COLO829 (cell line): ENCODE measurements around the gene QRICH2.
A peak's percentile ranks its signal among the peaks of the same experiment; 100 is the strongest.
"Not testable (repeated sequence)": the region's sequence is repeated elsewhere in the genome, so short reads cannot be mapped to it uniquely, and the experiment has no call there.

Source experiments
- DNase-seq: peaks from one replicate; pipeline ENCODE4 v3.0.0; 2012; ENCODE audit warnings: low spot score

QRICH2 gene

DNA sequence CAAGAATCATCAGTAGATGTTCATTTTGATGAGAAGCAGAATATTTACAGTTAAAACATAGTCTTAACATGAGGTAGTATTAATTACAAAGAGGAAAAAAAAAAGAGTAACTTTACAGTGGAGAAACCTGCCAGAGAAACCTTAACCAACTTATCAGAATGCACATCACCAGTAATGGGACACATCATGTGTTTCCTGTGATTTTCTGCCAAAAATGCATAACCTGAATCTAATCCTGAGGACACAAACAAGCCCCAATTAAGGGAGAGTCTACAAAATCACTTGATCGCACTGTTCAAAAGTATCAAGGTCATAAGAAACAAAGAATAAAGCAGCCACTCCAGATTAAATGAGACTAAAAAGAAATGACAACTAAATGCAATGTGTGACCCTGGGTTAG, 18.2 kb upstream of the QRICH2 start:
- no peak for DNase-seq

DNA sequence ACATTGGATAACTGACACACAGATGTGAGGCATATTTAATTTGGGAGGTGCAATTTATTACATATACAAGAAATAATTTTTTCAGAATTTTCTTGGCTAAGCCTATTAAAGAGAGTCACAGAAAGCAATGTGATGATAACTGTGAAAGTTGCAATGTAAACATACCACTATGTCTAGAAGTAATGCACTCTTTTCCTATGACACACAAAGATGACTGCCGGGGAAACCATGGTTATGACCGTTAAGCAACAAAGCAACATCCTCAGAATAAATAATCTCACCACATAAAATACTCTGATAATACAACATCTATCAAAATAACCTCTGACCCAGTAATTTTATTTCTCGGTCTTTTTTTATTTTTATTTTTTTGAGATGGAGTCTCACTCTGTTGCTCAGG, 10.5 kb upstream of the QRICH2 start:
- DNase-seq = no peak

DNA sequence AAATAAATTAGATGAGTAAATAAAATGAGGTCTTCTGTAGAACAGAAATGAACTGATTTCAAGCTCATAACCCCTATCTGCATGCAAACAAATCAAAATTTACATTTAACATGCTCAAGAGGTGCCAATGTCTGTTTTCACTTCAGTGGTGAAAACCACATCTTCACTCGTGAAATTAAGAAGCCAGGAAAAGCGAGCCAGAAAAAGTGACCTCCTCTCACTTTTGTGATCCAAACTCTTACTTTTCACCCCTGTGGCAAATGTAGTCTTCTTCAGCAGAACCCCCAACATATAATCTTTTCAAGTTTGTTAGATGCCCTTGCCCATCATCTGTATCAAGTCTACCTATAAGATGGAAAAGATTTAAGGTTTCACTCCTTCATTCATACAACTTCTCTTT, 9.5 kb upstream of the QRICH2 start:
- no peak for DNase-seq

DNA sequence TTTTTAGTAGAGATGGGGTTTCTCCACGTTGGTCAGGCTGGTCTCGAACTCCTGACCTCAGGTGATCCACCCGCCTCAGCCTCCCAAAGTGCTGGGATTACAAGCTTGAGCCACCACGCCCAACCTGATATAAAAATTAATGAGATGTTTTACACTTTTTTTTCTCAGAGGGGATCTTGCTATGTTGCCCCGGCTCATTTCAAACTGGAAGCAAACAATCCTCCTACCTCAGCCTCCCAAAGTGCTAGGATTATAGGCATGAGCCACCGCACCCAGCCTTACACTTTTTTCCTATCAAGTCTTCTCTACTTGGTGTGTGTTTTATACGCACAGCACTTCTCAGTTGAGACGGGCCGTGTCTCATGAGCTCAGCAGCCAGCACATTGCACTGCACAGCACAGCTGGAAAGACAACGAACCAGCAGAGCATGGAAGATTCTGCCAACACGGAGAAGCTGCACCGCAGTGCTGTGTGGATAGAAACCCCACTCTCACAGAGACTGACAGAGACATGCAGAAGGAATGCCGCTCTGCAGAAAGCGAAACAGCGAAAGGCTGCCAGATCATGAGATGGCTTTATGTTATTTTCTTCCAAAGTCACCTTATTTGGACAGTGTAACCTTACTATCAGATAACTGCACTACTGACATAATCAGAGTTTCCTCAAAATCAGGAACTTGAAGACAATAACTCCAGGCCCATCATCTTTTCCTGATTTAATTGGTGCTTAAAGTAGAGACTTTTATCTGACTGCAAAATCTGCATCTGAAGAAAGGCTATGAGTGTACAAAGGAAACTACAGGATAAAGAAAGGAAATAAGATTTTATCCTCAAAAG, 6.5 kb upstream of the QRICH2 start:
- DNase-seq = no peak

DNA sequence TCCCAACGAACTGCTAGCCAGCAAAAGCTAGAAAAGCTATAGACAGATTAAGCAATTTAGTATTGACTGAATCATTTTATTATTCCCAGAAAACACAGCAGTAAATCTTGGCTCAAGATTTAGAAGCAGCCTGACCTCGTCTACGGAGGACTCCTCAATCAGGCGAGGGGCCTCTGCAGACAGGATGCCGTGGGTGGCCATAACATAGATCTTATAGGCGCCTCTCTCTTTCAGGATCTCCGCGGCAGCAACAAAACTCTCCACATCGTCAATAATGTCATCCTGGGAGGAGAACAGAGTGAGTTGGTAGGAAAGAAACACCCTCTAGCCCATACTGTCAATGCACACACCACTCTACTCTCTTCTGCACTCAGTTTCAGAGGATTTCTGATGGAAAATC, 4.7 kb upstream of the QRICH2 start:
- no peak for DNase-seq

DNA sequence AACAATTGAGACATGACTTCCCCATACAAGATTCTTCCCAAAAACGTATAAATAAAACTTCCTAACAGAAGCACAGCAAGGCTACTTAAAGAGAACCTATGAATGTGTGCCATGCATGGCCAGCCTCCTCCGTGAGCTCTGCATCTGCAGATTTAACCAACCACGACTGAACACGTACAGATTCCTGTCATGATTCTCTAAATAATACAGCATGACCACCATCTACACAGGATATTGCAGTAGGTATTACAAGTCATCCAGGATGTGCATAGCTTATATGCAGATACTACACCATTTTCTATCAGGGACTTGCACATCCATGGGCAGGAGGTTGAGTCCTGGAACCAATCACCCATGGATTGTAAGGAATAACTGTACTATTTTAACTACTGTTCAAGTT, 1.4 kb upstream of the QRICH2 start:
- no peak for DNase-seq

DNA sequence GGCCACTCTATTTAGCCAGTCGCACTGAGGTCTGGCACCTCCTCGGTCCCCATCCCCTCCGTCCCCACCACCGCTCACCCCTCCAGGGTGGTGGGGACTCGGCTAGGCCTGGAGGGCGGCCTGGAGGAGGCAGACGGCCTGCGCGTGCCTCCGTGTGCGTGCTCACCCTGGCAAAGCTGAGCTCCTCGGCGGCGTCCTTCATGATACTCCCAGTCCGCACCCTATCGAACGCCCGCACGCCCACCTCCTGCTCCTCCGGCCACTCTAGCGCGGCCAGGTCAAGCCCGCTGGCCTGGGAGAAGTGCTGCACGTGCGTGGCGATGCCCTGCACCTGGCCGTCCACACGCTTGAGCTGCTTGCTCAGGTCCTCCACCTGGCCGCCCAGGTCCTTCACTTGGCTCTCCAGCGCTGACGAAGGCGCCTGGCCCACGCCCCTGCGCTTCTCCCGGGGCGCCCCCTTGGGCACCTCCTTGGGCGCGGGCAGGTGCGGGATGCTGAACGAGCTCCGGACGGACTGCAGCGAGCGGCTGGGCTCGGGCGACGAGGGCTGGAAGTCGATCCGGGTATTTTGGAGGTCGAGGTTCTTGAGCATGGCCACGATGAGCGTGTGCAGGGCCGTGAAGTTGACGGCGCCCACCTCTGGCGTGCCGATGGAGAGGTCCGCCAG, 644 bp downstream of the QRICH2 start:
- DNase-seq = no peak

DNA sequence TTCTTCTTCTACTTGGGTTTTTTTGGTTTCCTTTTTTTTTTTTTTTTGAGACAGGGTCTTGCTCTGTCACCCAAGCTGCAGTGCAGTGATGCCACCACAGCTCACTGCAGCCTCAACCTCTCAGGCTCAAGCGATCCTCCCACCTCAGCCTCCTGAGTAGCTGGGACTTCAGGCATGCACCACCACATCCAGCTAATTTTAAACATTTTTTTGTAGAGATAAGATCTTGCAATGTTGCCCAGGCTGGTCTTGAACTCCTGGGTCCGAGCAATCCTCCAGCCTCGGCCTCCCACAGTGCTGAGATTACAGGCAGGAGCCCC, 3.0 kb downstream of the QRICH2 start:
- not testable (repeated sequence) for DNase-seq

DNA sequence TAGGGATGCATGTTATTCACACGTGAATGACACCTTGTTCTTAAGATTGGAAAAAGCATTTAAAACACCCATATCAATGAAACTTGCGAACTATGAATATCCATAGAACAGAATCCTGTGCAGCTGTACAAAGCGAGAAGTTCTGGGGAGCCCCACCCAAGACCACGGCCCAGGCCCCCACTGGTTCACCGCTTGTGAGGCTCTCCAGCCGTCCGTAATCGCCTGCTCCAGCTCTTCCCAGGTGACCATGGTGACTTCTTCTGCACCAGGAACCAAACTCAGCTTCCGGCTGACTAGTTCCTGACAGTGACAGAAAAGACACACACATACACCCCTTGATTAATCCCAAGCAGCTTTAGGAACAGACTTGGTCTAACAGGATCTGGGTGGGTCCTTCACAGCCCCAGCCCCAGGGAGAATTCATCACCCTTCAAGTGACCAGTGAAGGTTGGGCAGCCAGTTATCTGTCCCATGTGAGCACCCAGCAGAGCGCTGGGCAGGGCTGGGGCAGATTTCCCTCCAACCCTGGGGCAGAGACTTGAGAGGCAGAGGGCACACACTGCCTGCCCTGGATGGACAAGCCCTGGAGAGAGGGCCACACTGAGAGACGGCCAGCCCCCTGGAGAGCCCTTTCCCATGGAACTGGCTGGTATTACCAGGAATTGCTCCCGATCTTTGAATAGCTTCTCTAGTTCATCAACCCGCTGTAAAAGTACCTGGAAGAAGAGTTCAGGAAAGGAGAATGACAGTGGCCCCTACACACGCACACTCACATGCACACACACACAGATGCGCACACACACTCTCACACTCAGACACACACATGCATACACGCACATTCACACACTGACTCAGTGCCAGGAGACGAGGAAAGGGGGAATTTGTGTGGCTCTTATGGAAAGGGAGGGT, 3.6 kb downstream of the QRICH2 start:
- no peak for DNase-seq

DNA sequence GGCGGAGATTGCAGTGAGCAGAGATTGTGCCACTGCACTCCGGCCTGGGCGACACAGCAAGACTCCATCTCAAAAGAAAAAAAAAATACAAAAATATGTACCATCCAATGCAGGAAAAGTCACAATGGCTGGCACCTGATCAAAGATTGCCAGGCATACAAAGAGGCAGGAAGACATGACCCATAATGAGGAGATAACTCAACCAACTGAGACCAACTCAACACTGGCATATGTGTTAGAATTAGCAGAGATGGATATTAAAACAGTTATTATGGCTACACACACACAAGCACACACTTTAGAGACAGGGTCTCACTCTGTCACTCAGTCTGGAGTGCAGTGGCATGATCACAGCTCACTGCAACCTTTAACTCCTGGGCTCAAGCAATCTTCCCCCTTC, 10.6 kb downstream of the QRICH2 start:
- no peak for DNase-seq

DNA sequence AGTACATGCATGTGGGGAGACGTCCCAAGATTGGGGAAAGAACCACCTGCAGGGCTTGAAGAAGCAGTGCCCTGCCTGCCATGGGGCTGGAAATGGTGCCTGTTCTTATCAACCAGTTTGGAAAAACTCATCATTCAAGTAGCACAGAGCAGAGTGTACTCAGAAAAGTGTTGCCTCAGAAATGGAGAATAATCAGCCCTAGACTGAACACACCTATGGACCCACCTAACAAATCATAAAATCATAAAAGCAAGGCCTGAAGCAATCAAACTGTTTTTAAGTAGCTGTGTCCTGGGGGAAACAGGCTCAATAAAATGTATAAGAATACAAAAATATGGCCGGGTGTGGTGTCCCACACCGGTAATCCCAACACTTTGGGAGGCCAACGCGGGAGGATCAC, 11.2 kb downstream of the QRICH2 start:
- DNase-seq = no peak

DNA sequence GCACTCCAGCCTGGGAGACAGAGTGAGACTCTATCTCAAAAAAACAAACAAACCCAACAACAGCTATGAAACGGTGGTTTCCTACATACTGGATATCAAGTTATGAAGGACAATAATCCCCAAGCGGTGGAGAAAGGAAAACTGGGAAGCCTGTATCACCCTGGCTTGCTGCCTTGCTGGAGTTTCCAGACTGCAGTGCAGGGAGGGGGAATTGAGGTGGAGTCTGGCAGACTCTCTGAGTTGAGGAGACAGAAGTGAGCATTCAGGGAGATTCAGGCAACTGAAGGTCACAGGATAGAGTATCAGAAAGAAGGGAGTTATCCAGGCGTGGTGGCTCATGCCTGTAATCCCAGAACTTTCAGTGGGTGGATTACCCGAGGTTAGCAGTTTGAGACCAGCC, 11.9 kb downstream of the QRICH2 start:
- DNase-seq = no peak

DNA sequence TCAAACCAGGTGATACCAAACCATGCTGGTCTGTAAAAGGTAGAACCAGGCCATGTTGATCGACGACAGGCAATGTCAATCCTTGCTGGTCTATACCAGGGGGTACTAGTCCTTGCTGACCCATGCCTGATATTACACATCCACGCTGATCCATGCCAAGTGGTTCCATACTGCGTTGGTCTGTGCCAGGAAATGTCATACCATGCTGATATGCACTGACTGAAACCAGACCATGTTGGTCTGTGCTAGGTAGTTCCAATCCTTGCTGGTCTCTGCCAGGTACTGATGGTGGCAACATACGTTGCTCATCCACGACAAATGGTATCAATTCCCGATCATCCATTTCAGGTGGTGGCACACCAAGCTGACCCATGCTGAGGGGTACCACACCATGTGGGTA, 15.0 kb downstream of the QRICH2 start:
- DNase-seq = no peak

DNA sequence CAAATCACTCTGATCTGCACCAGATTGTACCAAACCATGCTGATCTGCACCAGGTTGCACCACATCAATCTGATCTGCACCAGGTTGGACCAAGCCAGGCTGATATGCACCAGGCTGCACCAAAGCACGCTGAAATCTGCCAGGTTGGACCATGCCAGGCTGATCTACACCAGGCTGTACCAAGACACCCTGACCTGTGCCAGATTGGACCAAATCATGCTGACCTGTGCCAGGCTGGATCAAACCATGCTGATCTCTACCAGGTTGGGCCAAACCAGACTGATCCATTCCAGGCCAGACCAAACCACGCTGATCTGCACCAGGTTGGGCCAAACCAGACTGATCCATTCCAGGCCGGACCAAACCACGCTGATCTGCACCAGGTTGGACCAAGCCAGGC, 15.5 kb downstream of the QRICH2 start:
- no peak for DNase-seq

DNA sequence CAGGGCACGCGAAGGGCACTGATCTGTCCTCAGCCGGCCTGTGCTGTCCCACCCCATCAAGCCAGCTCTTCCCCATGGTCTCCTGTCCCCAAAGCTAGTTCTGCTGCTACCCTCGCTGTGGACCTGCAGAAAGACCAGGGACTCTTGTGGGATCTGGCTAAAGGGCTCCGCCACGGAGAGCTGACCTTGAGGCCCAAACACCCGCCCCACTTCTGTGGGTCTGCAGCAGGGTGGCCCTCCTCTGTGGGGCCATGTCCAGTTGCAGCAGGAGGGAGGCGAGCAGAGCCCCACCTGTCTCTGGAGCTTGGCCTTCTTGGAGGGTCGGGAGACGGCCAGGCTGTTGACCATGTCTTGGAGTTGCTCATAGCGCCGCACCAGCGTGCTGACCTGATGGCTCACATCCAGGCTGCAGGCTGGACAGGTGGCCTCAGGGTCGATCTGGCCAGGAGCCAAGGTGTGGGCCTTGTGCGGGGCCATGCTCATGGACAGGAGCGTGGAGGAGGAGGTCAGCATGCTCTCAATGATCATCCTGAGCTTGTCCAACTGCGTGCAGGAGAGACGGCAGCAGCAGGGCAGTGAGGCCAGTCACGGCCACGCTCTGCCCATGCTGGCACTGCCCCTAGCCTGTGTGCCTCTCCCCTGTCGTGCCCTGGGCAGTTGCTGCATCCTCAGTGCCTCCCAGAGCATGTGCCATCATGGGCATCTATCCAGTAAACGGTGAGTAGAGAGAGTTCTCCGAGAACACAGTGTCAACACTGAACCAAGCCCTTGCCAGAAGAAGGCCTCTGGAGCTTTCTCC, 26.3 kb downstream of the QRICH2 start:
- DNase-seq = no peak

DNA sequence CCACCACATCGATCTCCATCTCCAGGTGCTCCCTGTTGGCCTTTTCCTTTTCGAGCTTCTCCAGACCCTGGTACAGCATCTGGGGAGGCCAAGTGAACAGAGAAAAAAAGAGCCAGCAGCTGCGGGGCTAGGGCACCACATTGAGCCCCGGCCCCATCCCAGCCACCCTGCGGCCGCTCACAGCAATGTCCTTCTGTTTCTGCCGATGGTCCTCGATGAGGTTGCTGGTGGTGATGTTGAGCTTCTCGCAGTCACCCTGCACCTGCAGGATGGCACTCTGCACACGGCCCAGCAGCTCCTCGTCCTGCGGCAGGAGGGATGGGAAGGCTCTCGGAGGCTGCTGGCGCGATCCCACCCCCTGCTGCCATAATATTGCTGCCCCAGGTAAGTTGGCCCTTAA, 27.4 kb downstream of the QRICH2 start:
- no peak for DNase-seq

DNA sequence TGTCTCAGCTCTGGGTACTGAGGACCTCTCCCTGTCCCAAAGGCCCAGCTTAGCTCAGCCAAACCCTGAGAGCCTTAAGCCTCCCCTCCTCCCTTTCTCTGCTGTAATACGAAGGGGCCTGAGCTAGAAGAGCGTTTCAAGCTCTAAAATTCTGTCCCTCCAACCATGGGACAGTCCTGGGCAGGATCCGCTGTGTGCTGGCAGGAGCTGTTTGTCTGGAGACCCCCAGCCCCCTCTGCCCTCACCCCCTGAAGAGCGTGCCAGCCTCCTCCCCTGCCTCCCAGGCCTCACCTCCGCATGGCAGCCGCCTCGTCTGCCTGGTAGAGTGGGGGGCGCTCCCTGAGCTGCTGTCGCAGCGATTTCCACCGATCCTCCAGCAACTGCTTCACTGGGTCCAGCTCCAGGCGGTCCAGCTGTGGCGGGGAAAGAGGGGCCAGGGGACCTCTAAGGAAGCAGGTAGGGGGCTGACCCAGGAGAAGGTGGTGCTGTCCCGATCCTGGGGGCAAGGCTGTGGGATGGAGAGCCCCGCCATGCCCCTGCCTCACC, 28.3 kb downstream of the QRICH2 start:
- DNase-seq = no peak

DNA sequence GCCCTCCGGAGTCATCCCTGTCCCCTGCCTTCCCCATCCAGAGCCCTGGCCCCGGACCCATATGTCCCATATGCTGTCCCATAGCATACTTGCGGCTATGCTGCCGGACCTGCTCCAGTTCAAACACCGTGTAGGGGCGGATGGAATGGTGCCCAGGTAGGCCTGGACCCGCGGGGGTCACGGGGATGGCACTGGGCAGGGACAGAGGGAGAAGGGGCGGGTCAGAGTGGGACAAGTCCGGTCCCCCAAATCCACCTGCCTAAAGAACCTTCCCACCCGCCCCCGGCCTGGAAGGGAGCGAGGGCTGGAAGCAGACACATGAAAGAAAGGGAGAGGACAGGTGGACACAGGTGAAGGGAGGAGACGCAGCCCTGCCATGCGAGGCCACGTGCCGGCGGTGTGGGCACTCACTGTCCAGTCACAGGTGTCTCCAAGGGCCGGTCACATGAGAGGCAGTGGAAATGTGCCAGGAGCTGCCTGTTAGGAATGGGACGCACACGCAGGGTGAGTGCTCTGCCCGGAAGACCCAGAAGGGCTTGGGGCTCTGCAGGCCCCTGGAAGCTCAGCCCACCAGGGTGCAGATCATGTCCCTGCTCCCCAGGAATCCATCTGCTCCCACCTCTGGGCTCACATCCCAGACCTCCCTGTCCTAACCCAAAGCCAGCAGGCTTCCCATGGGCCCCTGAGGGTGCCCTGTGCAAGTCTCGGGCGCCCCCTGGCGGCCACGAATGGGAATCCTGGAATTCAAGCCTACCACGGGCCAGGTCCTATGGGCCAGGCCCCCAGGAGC, 28.9 kb downstream of the QRICH2 start:
- DNase-seq = peak; percentile 82

DNA sequence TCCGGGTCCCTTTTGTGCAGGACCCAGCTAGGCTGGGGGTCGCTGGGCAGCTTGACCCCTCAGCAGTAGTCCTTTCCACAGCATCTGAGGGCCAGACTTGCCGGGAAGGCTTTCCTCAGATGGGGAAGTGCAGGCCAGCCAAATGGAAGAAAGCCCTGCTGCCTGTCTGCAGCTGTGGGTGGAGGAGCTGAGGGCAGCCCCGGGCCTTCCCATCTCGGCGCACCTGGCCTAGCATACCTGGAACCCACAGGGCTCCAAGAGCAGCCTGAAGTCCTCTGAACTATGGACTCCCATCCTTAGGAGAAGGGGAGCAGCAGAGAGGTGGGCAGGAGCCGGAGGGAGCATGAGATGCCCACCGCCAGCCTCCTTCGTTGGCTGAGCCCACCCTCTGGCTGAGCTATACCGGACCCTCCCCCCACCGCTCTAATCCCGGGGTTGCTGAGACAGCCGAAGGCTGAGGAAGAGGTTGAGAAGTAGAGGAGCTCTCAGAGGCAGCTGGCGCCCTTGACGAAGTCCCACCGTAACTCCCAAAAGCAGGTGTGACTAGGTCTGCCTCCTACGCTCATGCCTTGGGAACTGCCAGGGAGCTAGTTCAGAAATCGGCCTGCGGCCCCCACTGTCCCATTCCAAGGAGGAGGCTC, 29.7 kb downstream of the QRICH2 start:
- DNase-seq = no peak
